ENCODE measurements around the gene EMILIN3. TPM values are rescaled to one million over a fixed set of nuclear protein-coding genes. Genes with fewer than 3 reads are reported as not detected.

The EMILIN3 gene
- polyA plus RNA-seq, 2 of the 4 experiments (the other 2 are of a cell fraction): 0.06 to 0.58 TPM

- ChIA-PET CTCF (interaction anchor here (0.6 to 10.4 kb wide), 53 partner anchors 10 to 630 kb away, joined by 3 to 248 read pairs (median 4); partner anchors contain the start of genes PLCG1 and ZHX3), POLR2A (interaction anchor here (0.6 to 1.5 kb wide), 2 partner anchors 11 to 177 kb away, joined by 5 read pairs; no protein-coding TSS in a partner anchor)
- Histone ChIP-seq H3K4me2 (peak within 1 kb of the TSS; percentile 93), H3K9me3 (no peaks in the 10 kb centered on the region), H3K4me1 (peaks cover 11% of the 10 kb centered on the region; the same call in 2 of the 3 replicates), H3K27ac (peak within 1 kb of the TSS; percentile 83 to 94), H3K4me3 (peak within 1 kb of the TSS; percentile 66)
- peak; percentile 79 to 91 for DNase-seq (ENCODE audit: low read depth in 1 of 2, low spot score in 1 of 2)
- peak; percentile 81 for TF ChIP-seq POLR2A (IDR thresholded peaks at IDR 0.05; ENCODE audit: low read length)
- no peak for TF ChIP-seq JUN (IDR thresholded peaks at IDR 0.05)
- TF ChIP-seq BCL3 (IDR thresholded peaks at IDR 0.05): 0 out of 3 replicates have a peak, but pooled peaks have one; percentile 20
- TF ChIP-seq HEYL (CRISPR knock-in tag; IDR thresholded peaks at IDR 0.05): 0 out of 2 replicates have a peak, but pooled peaks have one; percentile 38
- peak; percentile 24; the same call in 1 of the 2 replicates for TF ChIP-seq MAX (IDR thresholded peaks at IDR 0.05)
- 0 out of 2 replicates have a peak, but pooled peaks have one; percentile 7 for TF ChIP-seq KDM5A (IDR thresholded peaks at IDR 0.05)
- TF ChIP-seq RAD21 (conservative IDR thresholded peaks at IDR 0.05 in 1 of 2, IDR thresholded peaks at IDR 0.05 in 1 of 2): peak in 1 of 2 experiments; percentile 46; a peak in 4 of 5 replicates
- TF ChIP-seq PHF8 (IDR thresholded peaks at IDR 0.05; ENCODE audit: borderline replicate concordance, low read depth): peak; percentile 77; the same call in 1 of the 2 replicates
- no peak for TF ChIP-seq GATA3 (IDR thresholded peaks at IDR 0.05; ENCODE audit: borderline replicate concordance)
- 1% methylated on average over 20 of the region's 33 CpGs for WGBS (ENCODE audit: missing lambda C conversion rate)
- peak; percentile 88 to 96 for ATAC-seq
- FAIRE-seq: no peak
Observed at GRCh38 chr20:41340327-41341055, 26.1 kb downstream of the EMILIN3 start, which contains the start of gene LPIN3. TSS of gene LPIN3 (plus strand) at chr20:41340821. CDS start at chr20:41345804, 4,983 bp downstream.

GRCh38 chr20:41339957-41340326, 26.7 kb downstream of the EMILIN3 start:
- Histone ChIP-seq H3K9me3 (no peaks in the 10 kb centered on the region), H3K4me3 (peak overlapping the region; percentile 66), H3K4me2 (peak overlapping the region; percentile 93), H3K4me1 (peaks cover 11% of the 10 kb centered on the region; the same call in 2 of the 3 replicates), H3K27ac (peak overlapping the region; percentile 45 to 94; a peak in 5 of 6 replicates)
- no peak for FAIRE-seq
- WGBS (ENCODE audit: missing lambda C conversion rate): 10% methylated on average over 9 of the region's 25 CpGs
- ATAC-seq: peak; percentile 79 to 88
- ChIA-PET CTCF (interaction anchor here (0.6 to 10.4 kb wide), 74 partner anchors 9 to 1931 kb away, joined by 3 to 248 read pairs (median 4); partner anchors contain the start of genes PLCG1 and ZHX3), POLR2A (interaction anchor here (0.6 to 1.5 kb wide), 2 partner anchors 10 to 176 kb away, joined by 5 read pairs; no protein-coding TSS in a partner anchor)
- TF ChIP-seq KDM5A (IDR thresholded peaks at IDR 0.05): peak; percentile 62; the same call in 1 of the 2 replicates
- TF ChIP-seq SMC3 (IDR thresholded peaks at IDR 0.05): peak; percentile 96
- peak; percentile 97 to 99 for TF ChIP-seq RAD21 (conservative IDR thresholded peaks at IDR 0.05 in 1 of 2, IDR thresholded peaks at IDR 0.05 in 1 of 2)
- no peak for TF ChIP-seq ZC3H11A (IDR thresholded peaks at IDR 0.05)
- no peak for TF ChIP-seq POLR2A (IDR thresholded peaks at IDR 0.05; ENCODE audit: low read length)
- peak; percentile 95 for TF ChIP-seq CTCF (IDR thresholded peaks at IDR 0.05)
- peak; percentile 77 for DNase-seq (ENCODE audit: low read depth in 1 of 2, low spot score in 1 of 2)

- ATAC-seq: no peak
- H3K4me3 ChIP-seq: no peak overlapping the region
- ChIA-PET POLR2A (no interaction called here), CTCF (interaction anchor here (0.6 to 10.4 kb wide), 7 partner anchors 14 to 1549 kb away, joined by 3 to 248 read pairs (median 3); partner anchors contain the start of gene PLCG1)
- DNase-seq (ENCODE audit: low read depth in 1 of 2, low spot score in 1 of 2): no peak
- no peak for FAIRE-seq
- no peak overlapping the region for H3K4me2 ChIP-seq
- no peak overlapping the region for H3K27ac ChIP-seq
- 83% methylated on average over 4 of the region's 4 CpGs for WGBS (ENCODE audit: missing lambda C conversion rate)
- no peaks in the 10 kb centered on the region for H3K9me3 ChIP-seq
- peaks cover 11% of the 10 kb centered on the region; the same call in 2 of the 3 replicates for H3K4me1 ChIP-seq
- no peak for TF ChIP-seq REST (IDR thresholded peaks at IDR 0.05)
- no peak for TF ChIP-seq BCL3 (IDR thresholded peaks at IDR 0.05)
- TF ChIP-seq SMC3 (IDR thresholded peaks at IDR 0.05): no peak
- no peak for TF ChIP-seq FOXS1 (CRISPR knock-in tag; IDR thresholded peaks at IDR 0.05)
- TF ChIP-seq NPAS2 (CRISPR knock-in tag; IDR thresholded peaks at IDR 0.05; ENCODE audit: borderline replicate concordance): no peak
- TF ChIP-seq BHLHE40 (IDR thresholded peaks at IDR 0.05; ENCODE audit: low read depth, low read length): no peak
- no peak for TF ChIP-seq EHMT2 (IDR thresholded peaks at IDR 0.05; ENCODE audit: low read depth)
- no peak for TF ChIP-seq POLR2A (IDR thresholded peaks at IDR 0.05; ENCODE audit: low read length)
Observed at GRCh38 chr20:41336711-41337492, 29.7 kb downstream of the EMILIN3 start.
